HepG2 (cell line): ENCODE data around the gene SMG7. TPM values are rescaled to one million over a fixed set of nuclear protein-coding genes. Genes with fewer than 3 reads are reported as not detected.

Experiments used
- CC2D1A ChIP-seq: sonication (generic); formaldehyde crosslinking; IDR thresholded peaks from 2 replicates; pipeline ENCODE4 v1.8.1; 2023; ENCODE audit warnings: mild to moderate bottlenecking, missing genetic modification reagents
- ELF1 ChIP-seq: sonication (generic); formaldehyde crosslinking; IDR thresholded peaks from 2 replicates; pipeline ENCODE4 v1.4.0; 2020; ENCODE audit warnings: missing genetic modification reagents
- NCOA1 ChIP-seq: sonication (generic); formaldehyde crosslinking; IDR thresholded peaks from 2 replicates; pipeline ENCODE4 v1.9.0; 2021; ENCODE audit warnings: missing genetic modification reagents
- PHF20 ChIP-seq: sonication (generic); formaldehyde crosslinking; IDR thresholded peaks from 2 replicates; pipeline ENCODE4 v1.5.0; 2020; ENCODE audit warnings: mild to moderate bottlenecking, missing genetic modification reagents
- PPARG ChIP-seq: conservative IDR thresholded peaks from 2 replicates; pipeline ENCODE4 v1.6.1; 2016; ENCODE audit warnings: missing biosample characterization, missing genetic modification reagents
- U2AF1 ChIP-seq: fragments of 200-400 bp; formaldehyde crosslinking; optimal IDR thresholded peaks from 2 replicates; pipeline ENCODE3; 2017; ENCODE audit warnings: mild to moderate bottlenecking, low read depth, low read length
- ZKSCAN5 ChIP-seq: sonication (generic); formaldehyde crosslinking; IDR thresholded peaks from 2 replicates; pipeline ENCODE4 v1.5.1; 2020; ENCODE audit warnings: mild to moderate bottlenecking, missing genetic modification reagents
- ZNF10 ChIP-seq: sonication (generic); formaldehyde crosslinking; IDR thresholded peaks from 2 replicates; pipeline ENCODE4 v1.4.0; 2020; ENCODE audit warnings: mild to moderate bottlenecking, low read depth, missing genetic modification reagents, borderline replicate concordance
- ZNF263 ChIP-seq: sonication (generic); formaldehyde crosslinking; IDR thresholded peaks from 2 replicates; pipeline ENCODE4 v1.4.0; 2020; ENCODE audit warnings: missing genetic modification reagents
- polyA plus RNA-seq, 8 experiments: library from polyadenylated mRNA; depleted of rRNA in 3 of 8; stranded (reverse) in 7 of 8; unstranded in 1 of 8; fragments of >200 nt; fragmentation: Illumina TruSeq in 4 of 8; extraction: Trizol in 4 of 8; gene quantifications; 2 replicates each; pipeline versions ENCODE4 v1.2.1 to v1.2.3, GENCODE V29; 2011 to 2016; ENCODE audit warnings: low read depth in 4 of 8, missing spikeins in 1 of 8, mixed read lengths in 1 of 8; ENCODE audit not compliant: insufficient read depth in 1 of 8
- total RNA-seq, 5 experiments: library from RNA; depleted of rRNA; stranded (reverse); fragments of >200 nt; fragmentation: Illumina TruSeq; extraction: Trizol; gene quantifications; 2 replicates each; pipeline ENCODE4 v1.2.3, GENCODE V29; 2016; ENCODE audit warnings: low read depth in 1 of 5
- TF ChIP-seq, protein P1 (sequence below): sonication (generic); formaldehyde crosslinking; IDR thresholded peaks from 2 replicates; pipeline ENCODE4 v1.5.0; 2020; ENCODE audit warnings: mild to moderate bottlenecking, missing genetic modification reagents
- TF ChIP-seq, protein P2 (sequence below): sonication (generic); formaldehyde crosslinking; IDR thresholded peaks from 2 replicates; pipeline ENCODE4 v1.4.0; 2020; ENCODE audit warnings: missing genetic modification reagents, borderline replicate concordance
- TF ChIP-seq, protein P3 (sequence below): sonication (generic); formaldehyde crosslinking; IDR thresholded peaks from 2 replicates; pipeline ENCODE4 v1.4.0; 2020; ENCODE audit warnings: mild to moderate bottlenecking, low read depth, missing genetic modification reagents
- TF ChIP-seq, protein P4 (sequence below): sonication (generic); formaldehyde crosslinking; IDR thresholded peaks from 2 replicates; pipeline ENCODE4 v1.4.0; 2020; ENCODE audit warnings: mild to moderate bottlenecking, missing genetic modification reagents

The SMG7 gene
- total and polyA plus RNA-seq, 2 of the 13 experiments (the other 11 are each of a cell fraction or from before 2014, with no cell fraction given), result 14.9 to 27.9 TPM

DNA sequence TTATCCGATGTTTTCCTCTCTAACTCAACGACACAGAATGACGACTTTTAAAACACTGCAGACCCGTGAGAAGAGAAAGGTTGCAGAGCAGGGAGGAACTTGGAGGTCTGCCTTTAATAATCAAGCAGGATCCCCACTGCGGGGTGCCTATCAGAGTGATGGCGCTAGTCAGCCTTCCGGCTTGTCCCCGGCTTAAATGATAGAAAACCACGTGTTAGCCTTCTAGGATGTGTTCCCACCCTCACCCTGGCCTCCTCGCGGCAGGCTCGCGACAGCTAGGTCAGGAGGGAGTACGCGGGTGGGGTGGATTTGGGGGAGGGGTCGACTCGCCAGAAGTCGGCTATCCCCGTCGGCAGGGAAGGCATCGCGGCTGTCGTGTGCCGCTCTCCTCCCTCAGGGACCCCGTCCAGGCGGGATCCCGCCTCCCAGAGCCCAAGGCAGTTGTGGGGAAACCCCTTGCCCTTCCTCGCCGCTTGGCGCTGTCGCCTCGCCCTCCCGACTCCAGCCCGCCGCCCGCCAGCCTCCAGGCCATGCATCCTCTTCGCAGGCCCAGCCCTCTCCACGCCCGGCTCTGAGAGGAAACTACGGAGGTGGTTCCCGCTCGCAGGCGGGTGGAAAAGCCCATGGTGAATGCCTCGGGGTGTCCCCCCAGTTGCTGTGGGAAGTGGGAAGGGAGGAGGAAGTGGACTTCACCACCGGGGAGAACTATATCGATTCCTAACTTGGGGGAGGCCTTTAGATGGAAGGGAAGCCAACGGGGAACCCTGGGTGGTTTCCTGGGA is 1.1 kb upstream of the SMG7 start (continued):
- TF ChIP-seq, protein P1, sequence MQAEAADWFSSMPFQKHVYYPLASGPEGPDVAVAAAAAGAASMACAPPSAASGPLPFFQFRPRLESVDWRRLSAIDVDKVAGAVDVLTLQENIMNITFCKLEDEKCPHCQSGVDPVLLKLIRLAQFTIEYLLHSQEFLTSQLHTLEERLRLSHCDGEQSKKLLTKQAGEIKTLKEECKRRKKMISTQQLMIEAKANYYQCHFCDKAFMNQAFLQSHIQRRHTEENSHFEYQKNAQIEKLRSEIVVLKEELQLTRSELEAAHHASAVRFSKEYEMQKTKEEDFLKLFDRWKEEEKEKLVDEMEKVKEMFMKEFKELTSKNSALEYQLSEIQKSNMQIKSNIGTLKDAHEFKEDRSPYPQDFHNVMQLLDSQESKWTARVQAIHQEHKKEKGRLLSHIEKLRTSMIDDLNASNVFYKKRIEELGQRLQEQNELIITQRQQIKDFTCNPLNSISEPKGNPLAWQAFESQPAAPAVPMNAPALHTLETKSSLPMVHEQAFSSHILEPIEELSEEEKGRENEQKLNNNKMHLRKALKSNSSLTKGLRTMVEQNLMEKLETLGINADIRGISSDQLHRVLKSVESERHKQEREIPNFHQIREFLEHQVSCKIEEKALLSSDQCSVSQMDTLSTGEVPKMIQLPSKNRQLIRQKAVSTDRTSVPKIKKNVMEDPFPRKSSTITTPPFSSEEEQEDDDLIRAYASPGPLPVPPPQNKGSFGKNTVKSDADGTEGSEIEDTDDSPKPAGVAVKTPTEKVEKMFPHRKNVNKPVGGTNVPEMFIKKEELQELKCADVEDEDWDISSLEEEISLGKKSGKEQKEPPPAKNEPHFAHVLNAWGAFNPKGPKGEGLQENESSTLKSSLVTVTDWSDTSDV (CRISPR knock-in tag), result peak; percentile 78; the same call in 1 of the 2 replicates
- TF ChIP-seq ZKSCAN5 (CRISPR knock-in tag), result no peak
- no peak for TF ChIP-seq NCOA1
- TF ChIP-seq PHF20, result no peak
- TF ChIP-seq PPARG, result peak; percentile 21; the same call in 1 of the 2 replicates
- TF ChIP-seq, protein P2, sequence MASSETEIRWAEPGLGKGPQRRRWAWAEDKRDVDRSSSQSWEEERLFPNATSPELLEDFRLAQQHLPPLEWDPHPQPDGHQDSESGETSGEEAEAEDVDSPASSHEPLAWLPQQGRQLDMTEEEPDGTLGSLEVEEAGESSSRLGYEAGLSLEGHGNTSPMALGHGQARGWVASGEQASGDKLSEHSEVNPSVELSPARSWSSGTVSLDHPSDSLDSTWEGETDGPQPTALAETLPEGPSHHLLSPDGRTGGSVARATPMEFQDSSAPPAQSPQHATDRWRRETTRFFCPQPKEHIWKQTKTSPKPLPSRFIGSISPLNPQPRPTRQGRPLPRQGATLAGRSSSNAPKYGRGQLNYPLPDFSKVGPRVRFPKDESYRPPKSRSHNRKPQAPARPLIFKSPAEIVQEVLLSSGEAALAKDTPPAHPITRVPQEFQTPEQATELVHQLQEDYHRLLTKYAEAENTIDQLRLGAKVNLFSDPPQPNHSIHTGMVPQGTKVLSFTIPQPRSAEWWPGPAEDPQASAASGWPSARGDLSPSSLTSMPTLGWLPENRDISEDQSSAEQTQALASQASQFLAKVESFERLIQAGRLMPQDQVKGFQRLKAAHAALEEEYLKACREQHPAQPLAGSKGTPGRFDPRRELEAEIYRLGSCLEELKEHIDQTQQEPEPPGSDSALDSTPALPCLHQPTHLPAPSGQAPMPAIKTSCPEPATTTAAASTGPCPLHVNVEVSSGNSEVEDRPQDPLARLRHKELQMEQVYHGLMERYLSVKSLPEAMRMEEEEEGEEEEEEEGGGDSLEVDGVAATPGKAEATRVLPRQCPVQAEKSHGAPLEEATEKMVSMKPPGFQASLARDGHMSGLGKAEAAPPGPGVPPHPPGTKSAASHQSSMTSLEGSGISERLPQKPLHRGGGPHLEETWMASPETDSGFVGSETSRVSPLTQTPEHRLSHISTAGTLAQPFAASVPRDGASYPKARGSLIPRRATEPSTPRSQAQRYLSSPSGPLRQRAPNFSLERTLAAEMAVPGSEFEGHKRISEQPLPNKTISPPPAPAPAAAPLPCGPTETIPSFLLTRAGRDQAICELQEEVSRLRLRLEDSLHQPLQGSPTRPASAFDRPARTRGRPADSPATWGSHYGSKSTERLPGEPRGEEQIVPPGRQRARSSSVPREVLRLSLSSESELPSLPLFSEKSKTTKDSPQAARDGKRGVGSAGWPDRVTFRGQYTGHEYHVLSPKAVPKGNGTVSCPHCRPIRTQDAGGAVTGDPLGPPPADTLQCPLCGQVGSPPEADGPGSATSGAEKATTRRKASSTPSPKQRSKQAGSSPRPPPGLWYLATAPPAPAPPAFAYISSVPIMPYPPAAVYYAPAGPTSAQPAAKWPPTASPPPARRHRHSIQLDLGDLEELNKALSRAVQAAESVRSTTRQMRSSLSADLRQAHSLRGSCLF (CRISPR knock-in tag), result no peak
- TF ChIP-seq ZNF263, result no peak
- no peak for TF ChIP-seq ELF1 (CRISPR knock-in tag)
- TF ChIP-seq, protein P3, sequence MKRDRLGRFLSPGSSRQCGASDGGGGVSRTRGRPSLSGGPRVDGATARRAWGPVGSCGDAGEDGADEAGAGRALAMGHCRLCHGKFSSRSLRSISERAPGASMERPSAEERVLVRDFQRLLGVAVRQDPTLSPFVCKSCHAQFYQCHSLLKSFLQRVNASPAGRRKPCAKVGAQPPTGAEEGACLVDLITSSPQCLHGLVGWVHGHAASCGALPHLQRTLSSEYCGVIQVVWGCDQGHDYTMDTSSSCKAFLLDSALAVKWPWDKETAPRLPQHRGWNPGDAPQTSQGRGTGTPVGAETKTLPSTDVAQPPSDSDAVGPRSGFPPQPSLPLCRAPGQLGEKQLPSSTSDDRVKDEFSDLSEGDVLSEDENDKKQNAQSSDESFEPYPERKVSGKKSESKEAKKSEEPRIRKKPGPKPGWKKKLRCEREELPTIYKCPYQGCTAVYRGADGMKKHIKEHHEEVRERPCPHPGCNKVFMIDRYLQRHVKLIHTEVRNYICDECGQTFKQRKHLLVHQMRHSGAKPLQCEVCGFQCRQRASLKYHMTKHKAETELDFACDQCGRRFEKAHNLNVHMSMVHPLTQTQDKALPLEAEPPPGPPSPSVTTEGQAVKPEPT (CRISPR knock-in tag), result peak; percentile 16; the same call in 1 of the 2 replicates
- no peak for TF ChIP-seq CC2D1A (CRISPR knock-in tag)
- TF ChIP-seq, protein P4, sequence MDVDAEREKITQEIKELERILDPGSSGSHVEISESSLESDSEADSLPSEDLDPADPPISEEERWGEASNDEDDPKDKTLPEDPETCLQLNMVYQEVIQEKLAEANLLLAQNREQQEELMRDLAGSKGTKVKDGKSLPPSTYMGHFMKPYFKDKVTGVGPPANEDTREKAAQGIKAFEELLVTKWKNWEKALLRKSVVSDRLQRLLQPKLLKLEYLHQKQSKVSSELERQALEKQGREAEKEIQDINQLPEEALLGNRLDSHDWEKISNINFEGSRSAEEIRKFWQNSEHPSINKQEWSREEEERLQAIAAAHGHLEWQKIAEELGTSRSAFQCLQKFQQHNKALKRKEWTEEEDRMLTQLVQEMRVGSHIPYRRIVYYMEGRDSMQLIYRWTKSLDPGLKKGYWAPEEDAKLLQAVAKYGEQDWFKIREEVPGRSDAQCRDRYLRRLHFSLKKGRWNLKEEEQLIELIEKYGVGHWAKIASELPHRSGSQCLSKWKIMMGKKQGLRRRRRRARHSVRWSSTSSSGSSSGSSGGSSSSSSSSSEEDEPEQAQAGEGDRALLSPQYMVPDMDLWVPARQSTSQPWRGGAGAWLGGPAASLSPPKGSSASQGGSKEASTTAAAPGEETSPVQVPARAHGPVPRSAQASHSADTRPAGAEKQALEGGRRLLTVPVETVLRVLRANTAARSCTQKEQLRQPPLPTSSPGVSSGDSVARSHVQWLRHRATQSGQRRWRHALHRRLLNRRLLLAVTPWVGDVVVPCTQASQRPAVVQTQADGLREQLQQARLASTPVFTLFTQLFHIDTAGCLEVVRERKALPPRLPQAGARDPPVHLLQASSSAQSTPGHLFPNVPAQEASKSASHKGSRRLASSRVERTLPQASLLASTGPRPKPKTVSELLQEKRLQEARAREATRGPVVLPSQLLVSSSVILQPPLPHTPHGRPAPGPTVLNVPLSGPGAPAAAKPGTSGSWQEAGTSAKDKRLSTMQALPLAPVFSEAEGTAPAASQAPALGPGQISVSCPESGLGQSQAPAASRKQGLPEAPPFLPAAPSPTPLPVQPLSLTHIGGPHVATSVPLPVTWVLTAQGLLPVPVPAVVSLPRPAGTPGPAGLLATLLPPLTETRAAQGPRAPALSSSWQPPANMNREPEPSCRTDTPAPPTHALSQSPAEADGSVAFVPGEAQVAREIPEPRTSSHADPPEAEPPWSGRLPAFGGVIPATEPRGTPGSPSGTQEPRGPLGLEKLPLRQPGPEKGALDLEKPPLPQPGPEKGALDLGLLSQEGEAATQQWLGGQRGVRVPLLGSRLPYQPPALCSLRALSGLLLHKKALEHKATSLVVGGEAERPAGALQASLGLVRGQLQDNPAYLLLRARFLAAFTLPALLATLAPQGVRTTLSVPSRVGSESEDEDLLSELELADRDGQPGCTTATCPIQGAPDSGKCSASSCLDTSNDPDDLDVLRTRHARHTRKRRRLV (CRISPR knock-in tag), result no peak
- no peak for TF ChIP-seq ZNF10
- no peak for TF ChIP-seq U2AF1
